ENCODE data around the gene RWDD2A. TPM values are rescaled to one million over a fixed set of nuclear protein-coding genes. Genes with fewer than 3 reads are reported as not detected.

Gene RWDD2A
- total RNA-seq, 1 donor from 2014 or later: 7.0 TPM

DNA sequence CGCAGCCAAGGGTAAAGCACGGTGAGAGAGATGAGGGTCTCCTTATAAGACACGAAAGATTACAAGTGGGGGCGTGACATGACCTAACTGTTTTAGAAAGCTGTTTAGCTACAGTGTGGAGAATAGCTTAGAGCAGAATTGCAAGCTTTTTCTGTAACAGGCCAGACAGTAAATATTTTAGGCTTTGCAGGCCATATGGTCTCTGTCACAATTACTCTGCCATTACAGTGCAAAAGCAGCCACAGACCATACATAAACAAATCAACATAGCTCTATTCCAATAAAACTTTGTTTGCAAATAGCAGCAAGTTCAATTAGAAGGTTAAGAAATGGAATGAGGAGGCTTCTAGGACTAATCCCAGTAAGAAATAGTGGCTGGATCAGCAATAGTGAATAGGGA lies 16.9 kb upstream of the RWDD2A start:
- no peaks in the 10 kb centered on the region for H3K4me1 Mint-ChIP-seq (ENCODE audit: unreplicated experiment)
- TF ChIP-seq, protein P1, sequence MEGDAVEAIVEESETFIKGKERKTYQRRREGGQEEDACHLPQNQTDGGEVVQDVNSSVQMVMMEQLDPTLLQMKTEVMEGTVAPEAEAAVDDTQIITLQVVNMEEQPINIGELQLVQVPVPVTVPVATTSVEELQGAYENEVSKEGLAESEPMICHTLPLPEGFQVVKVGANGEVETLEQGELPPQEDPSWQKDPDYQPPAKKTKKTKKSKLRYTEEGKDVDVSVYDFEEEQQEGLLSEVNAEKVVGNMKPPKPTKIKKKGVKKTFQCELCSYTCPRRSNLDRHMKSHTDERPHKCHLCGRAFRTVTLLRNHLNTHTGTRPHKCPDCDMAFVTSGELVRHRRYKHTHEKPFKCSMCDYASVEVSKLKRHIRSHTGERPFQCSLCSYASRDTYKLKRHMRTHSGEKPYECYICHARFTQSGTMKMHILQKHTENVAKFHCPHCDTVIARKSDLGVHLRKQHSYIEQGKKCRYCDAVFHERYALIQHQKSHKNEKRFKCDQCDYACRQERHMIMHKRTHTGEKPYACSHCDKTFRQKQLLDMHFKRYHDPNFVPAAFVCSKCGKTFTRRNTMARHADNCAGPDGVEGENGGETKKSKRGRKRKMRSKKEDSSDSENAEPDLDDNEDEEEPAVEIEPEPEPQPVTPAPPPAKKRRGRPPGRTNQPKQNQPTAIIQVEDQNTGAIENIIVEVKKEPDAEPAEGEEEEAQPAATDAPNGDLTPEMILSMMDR (IDR thresholded peaks at IDR 0.05): no peak
- no peaks in the 10 kb centered on the region for H3K27me3 Mint-ChIP-seq (ENCODE audit: unreplicated experiment)
- no peak overlapping the region for H3K27ac Mint-ChIP-seq (ENCODE audit: unreplicated experiment)
- no peaks in the 10 kb centered on the region for H3K9me3 Mint-ChIP-seq (ENCODE audit: unreplicated experiment)
- DNase-seq (ENCODE audit: extremely low spot score, unreplicated experiment): no peak
- no peak overlapping the region for H3K4me3 Mint-ChIP-seq (ENCODE audit: unreplicated experiment)
- H3K36me3 Mint-ChIP-seq (ENCODE audit: unreplicated experiment): peaks cover 44% of the 10 kb centered on the region

DNA sequence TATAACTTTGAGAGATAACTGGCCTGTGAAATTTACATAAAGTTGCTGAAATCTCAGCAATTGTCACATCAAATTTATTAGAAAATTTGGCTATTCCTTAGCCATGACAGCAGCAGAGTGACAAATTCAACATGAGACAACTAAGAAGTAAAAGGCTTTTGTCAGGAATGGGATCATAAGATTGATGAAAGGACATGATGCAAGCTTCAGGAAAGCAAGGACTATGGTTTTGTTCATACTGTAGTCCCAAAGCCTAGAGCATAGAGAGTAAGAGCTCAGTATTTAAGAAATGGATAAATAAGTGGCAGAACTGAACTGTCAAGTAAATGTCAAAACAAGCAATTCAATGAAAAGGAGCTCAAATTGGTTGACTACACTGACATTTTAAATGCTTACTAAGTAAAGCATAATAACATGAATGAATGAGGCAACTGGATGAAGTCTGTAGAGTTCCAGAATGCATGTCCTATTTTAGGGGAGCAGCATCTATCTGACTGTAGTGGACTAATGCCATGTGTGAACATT lies 12.7 kb upstream of the RWDD2A start:
- H3K36me3 Mint-ChIP-seq (ENCODE audit: unreplicated experiment): peaks cover 53% of the 10 kb centered on the region
- TF ChIP-seq, protein P1 (IDR thresholded peaks at IDR 0.05): no peak
- peaks cover 4% of the 10 kb centered on the region for H3K4me1 Mint-ChIP-seq (ENCODE audit: unreplicated experiment)
- no peaks in the 10 kb centered on the region for H3K9me3 Mint-ChIP-seq (ENCODE audit: unreplicated experiment)
- no peak overlapping the region for H3K4me3 Mint-ChIP-seq (ENCODE audit: unreplicated experiment)
- no peak overlapping the region for H3K27ac Mint-ChIP-seq (ENCODE audit: unreplicated experiment)
- no peaks in the 10 kb centered on the region for H3K27me3 Mint-ChIP-seq (ENCODE audit: unreplicated experiment)
- DNase-seq (ENCODE audit: extremely low spot score, unreplicated experiment): no peak

DNA sequence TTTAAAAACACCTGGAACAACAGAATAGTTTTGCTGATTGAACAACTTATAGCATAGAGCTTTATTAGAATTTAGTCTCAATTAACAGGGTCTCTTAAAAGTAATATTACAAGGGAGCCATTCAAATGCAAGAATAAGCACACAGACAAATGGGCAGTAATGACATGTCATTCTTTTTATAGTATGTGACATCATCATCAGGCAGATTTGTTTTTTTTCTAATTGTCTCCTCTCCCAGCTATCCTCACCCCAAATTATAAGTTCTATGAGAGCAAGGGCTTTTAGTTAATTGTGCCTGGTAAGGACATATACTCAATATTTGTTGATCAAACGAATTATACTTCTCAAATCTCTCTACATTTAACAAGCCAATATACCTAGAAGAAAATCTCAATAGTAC lies 11.0 kb upstream of the RWDD2A start:
- H3K27me3 Mint-ChIP-seq (ENCODE audit: unreplicated experiment): no peaks in the 10 kb centered on the region
- TF ChIP-seq, protein P1 (IDR thresholded peaks at IDR 0.05): no peak
- H3K4me1 Mint-ChIP-seq (ENCODE audit: unreplicated experiment): peaks cover 4% of the 10 kb centered on the region
- no peak overlapping the region for H3K27ac Mint-ChIP-seq (ENCODE audit: unreplicated experiment)
- DNase-seq (ENCODE audit: extremely low spot score, unreplicated experiment): no peak
- H3K9me3 Mint-ChIP-seq (ENCODE audit: unreplicated experiment): no peaks in the 10 kb centered on the region
- H3K4me3 Mint-ChIP-seq (ENCODE audit: unreplicated experiment): no peak overlapping the region
- peaks cover 54% of the 10 kb centered on the region for H3K36me3 Mint-ChIP-seq (ENCODE audit: unreplicated experiment)

DNA sequence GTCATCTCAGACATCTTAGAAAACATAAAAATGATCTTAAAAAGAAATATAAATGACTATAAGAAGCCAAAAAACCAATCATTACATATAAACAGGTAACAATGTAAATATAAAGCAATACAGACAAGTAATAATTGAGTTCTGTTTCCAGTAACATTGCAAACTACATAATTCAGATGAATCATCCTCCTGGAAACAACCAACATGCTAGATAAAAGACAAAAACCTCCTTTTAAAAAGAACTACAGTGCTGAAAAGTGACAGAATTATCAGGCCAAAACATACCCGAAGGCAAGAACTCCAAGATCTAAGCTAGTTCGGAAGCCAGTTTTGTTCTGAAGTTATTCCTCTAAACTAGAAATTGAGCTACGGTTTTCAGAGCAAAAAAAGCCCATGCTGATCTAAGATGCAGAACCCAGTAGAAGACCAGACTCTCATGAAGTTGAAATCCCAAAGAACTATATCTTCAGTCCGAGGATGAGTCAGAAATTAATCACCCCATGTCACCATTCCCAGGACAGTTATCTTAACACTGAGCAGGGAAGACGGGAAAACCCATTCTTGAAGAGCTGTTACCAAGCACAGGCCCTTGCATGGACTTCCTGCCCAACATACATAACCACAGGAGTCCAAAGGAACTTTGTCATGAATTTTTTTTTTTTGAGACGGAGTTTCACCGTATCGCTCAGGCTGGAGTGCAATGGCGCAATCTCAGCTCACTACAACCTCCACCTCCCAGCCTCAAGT lies 9.9 kb upstream of the RWDD2A start:
- peaks cover 54% of the 10 kb centered on the region for H3K36me3 Mint-ChIP-seq (ENCODE audit: unreplicated experiment)
- no peaks in the 10 kb centered on the region for H3K27me3 Mint-ChIP-seq (ENCODE audit: unreplicated experiment)
- no peak for DNase-seq (ENCODE audit: extremely low spot score, unreplicated experiment)
- no peak overlapping the region for H3K4me3 Mint-ChIP-seq (ENCODE audit: unreplicated experiment)
- H3K27ac Mint-ChIP-seq (ENCODE audit: unreplicated experiment): peak overlapping the region; percentile 61
- TF ChIP-seq, protein P1 (IDR thresholded peaks at IDR 0.05): no peak
- H3K4me1 Mint-ChIP-seq (ENCODE audit: unreplicated experiment): peaks cover 4% of the 10 kb centered on the region
- H3K9me3 Mint-ChIP-seq (ENCODE audit: unreplicated experiment): no peaks in the 10 kb centered on the region

DNA sequence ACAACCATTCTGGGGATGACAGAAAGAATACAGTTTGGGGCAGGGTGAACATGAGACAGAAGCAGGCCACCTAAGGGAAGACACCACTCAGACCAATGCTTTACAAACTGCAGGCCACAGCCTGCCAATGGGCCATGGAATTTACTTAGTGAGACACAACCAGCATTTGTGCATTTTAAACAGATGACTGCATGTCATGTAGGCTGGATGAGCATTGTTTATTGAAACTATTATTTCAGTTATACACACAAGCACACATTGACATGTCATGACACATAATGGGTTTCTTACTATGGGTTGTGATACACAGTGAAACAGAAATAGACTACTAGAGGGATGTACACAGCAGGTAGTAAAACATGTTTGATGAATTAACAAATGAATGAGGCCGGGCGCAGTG lies 8.1 kb upstream of the RWDD2A start:
- peaks cover 6% of the 10 kb centered on the region for H3K4me1 Mint-ChIP-seq (ENCODE audit: unreplicated experiment)
- no peaks in the 10 kb centered on the region for H3K27me3 Mint-ChIP-seq (ENCODE audit: unreplicated experiment)
- H3K9me3 Mint-ChIP-seq (ENCODE audit: unreplicated experiment): no peaks in the 10 kb centered on the region
- no peak overlapping the region for H3K4me3 Mint-ChIP-seq (ENCODE audit: unreplicated experiment)
- no peak for DNase-seq (ENCODE audit: extremely low spot score, unreplicated experiment)
- H3K27ac Mint-ChIP-seq (ENCODE audit: unreplicated experiment): no peak overlapping the region
- peaks cover 50% of the 10 kb centered on the region for H3K36me3 Mint-ChIP-seq (ENCODE audit: unreplicated experiment)
- TF ChIP-seq, protein P1 (IDR thresholded peaks at IDR 0.05): no peak

Data from osteocyte (in vitro differentiated cells).